Endothelial cell of umbilical vein (primary cell): ENCODE data around the gene TRNP1. TPM values are rescaled to one million over a fixed set of nuclear protein-coding genes. Genes with fewer than 3 reads are reported as not detected.

Experiments used
- BruUV-seq: library from RNA; stranded (reverse); fragments of 400-500 nt; replicated peaks from 2 replicates; lab custom pipeline; 2021; lab: Mats Ljungman, UMichigan
- CTCF ChIA-PET: fragments of 300-600, 350-600 bp; sonication (Branson Sonifier 250); formaldehyde crosslinking; loops from one replicate; lab custom pipeline; 2021; ENCODE audit warnings: antibody characterized with exemption, inconsistent platforms; lab: Charles Lee
- POLR2A ChIA-PET: fragments of 300-600, 350-600 bp; sonication (Branson Sonifier 250); formaldehyde crosslinking; loops from one replicate; lab custom pipeline; 2021; ENCODE audit warnings: antibody characterized with exemption, inconsistent platforms; lab: Charles Lee
- DNase-seq: peaks from one replicate; pipeline ENCODE4 v3.0.0-alpha.2; 2011; ENCODE audit warnings: low read depth, low spot score
- FAIRE-seq: peaks from 2 replicates; lab custom pipeline; 2011; peaks lifted over from hg19 to GRCh38; lab: Jason Lieb, UNC
- H2AFZ ChIP-seq: 2 replicates; pipeline ENCODE4 v1.6.0; 2012; ENCODE audit warnings: low read depth, low read length, control low read depth, inconsistent platforms
- H3K27ac ChIP-seq: 2 replicates; pipeline ENCODE4 v1.5.1; 2011; ENCODE audit warnings: low read depth, mild to moderate bottlenecking, control low read depth, low read length, moderate library complexity; ENCODE audit not compliant: insufficient read depth
- H3K27me3 ChIP-seq, 2 experiments: 2 replicates each; pipeline versions ENCODE4 v1.6.0 to v1.6.1; 2011; ENCODE audit warnings: low read length in 2 of 2, mixed read lengths in 1 of 2; ENCODE audit not compliant: control insufficient read depth in 2 of 2, insufficient read depth in 2 of 2
- H3K36me3 ChIP-seq, 2 experiments: 2 replicates in 1 of 2; 3 replicates in 1 of 2; pipeline ENCODE4 v1.5.1; 2011; ENCODE audit warnings: low read length in 2 of 2, mild to moderate bottlenecking in 1 of 2, moderate library complexity in 1 of 2; ENCODE audit not compliant: control insufficient read depth in 2 of 2, insufficient read depth in 2 of 2; ENCODE audit errors: extremely low read depth in 1 of 2
- H3K4me1 ChIP-seq: 3 replicates; pipeline ENCODE4 v1.5.1; 2011; ENCODE audit warnings: mild to moderate bottlenecking, low read length; ENCODE audit not compliant: control insufficient read depth, insufficient read depth; ENCODE audit errors: extremely low read depth
- H3K4me2 ChIP-seq: 2 replicates; pipeline ENCODE4 v1.6.1; 2011; ENCODE audit warnings: low read length, control low read depth, mixed read lengths; ENCODE audit not compliant: insufficient read depth
- H3K4me3 ChIP-seq, 3 experiments: fragments of 200-600 bp in 1 of 3; sonication (generic), shearing (Covaris generic) in 1 of 3; replicated peaks in 1 of 3; 2 replicates each; pipeline ENCODE4 v1.5.1; 2011 to 2016; ENCODE audit warnings: control low read depth in 3 of 3, low read length in 3 of 3, mild to moderate bottlenecking in 2 of 3, inconsistent platforms in 1 of 3, low read depth in 1 of 3, moderate library complexity in 1 of 3; ENCODE audit not compliant: insufficient read depth in 1 of 3
- H3K79me2 ChIP-seq: 2 replicates; pipeline ENCODE4 v1.6.0; 2012; ENCODE audit warnings: low read length, inconsistent platforms; ENCODE audit not compliant: control insufficient read depth, insufficient read depth
- H3K9ac ChIP-seq: replicated peaks from 2 replicates; pipeline ENCODE3; 2011; ENCODE audit warnings: low read length, control low read depth; ENCODE audit not compliant: insufficient read depth; ENCODE audit errors: extremely low read depth
- H3K9me1 ChIP-seq: replicated peaks from 3 replicates; pipeline ENCODE4 v1.6.0; 2011; ENCODE audit warnings: mild to moderate bottlenecking, low read length; ENCODE audit not compliant: control insufficient read depth, insufficient read depth; ENCODE audit errors: extremely low read depth
- H3K9me3 ChIP-seq: replicated peaks from 2 replicates; pipeline ENCODE4 v1.5.1; 2012; ENCODE audit warnings: low read length, inconsistent platforms; ENCODE audit not compliant: control insufficient read depth, insufficient read depth
- H4K20me1 ChIP-seq: replicated peaks from 2 replicates; pipeline ENCODE3; 2011; ENCODE audit warnings: mild to moderate bottlenecking, low read length; ENCODE audit not compliant: control insufficient read depth, insufficient read depth; ENCODE audit errors: extremely low read depth
- CTCF ChIP-seq, 2 donors: IDR thresholded peaks; 1 replicate in 1 of 2; 2 replicates in 1 of 2; pipeline ENCODE4 v1.5.1; 2011; ENCODE audit warnings: low read length in 2 of 2, mild to moderate bottlenecking in 2 of 2, moderate library complexity in 2 of 2, control low read depth in 1 of 2, inconsistent platforms in 1 of 2, low read depth in 1 of 2; ENCODE audit not compliant: insufficient read depth in 1 of 2; ENCODE audit errors: extremely low read depth in 1 of 2
- EZH2 ChIP-seq: IDR thresholded peaks from 2 replicates; pipeline ENCODE4 v1.6.1; 2012; ENCODE audit warnings: borderline replicate concordance, low read depth, mild to moderate bottlenecking, moderate library complexity, low read length, inconsistent platforms; ENCODE audit not compliant: severe bottlenecking
- FOS ChIP-seq: IDR thresholded peaks from 2 replicates; pipeline ENCODE4 v1.6.1; 2011; ENCODE audit warnings: mild to moderate bottlenecking, low read length, moderate library complexity, borderline replicate concordance; ENCODE audit not compliant: insufficient read depth
- GATA2 ChIP-seq: IDR thresholded peaks from 2 replicates; pipeline ENCODE4 v1.7.0; 2011; ENCODE audit warnings: low read depth, mild to moderate bottlenecking, moderate library complexity, mixed read lengths, low read length; ENCODE audit not compliant: insufficient read length, insufficient read depth
- JUN ChIP-seq: IDR thresholded peaks from 2 replicates; pipeline ENCODE4 v1.6.1; 2011; ENCODE audit warnings: borderline replicate concordance, low read depth; ENCODE audit not compliant: insufficient read length, insufficient read depth
- MYC ChIP-seq: IDR thresholded peaks from one replicate; pipeline ENCODE4 v1.6.1; 2011; ENCODE audit warnings: mild to moderate bottlenecking, low read depth, low read length
- POLR2A ChIP-seq: IDR thresholded peaks from 2 replicates; pipeline ENCODE4 v1.6.1; 2012; ENCODE audit warnings: low read depth, mild to moderate bottlenecking, control low read depth, low read length
- POLR2AphosphoS5 ChIP-seq: IDR thresholded peaks from 2 replicates; pipeline ENCODE4 v1.6.1; 2012; ENCODE audit warnings: low read depth, mild to moderate bottlenecking, control low read depth, low read length, moderate library complexity; ENCODE audit not compliant: insufficient read depth
- dilution Hi-C: fragments of 300-500 bp; cut with MboI; formaldehyde crosslinking; loops from one replicate; pipeline ENCODE4 v1.15.0; 2019; ENCODE audit warnings: low sequenced_read_pairs; ENCODE audit not compliant: extremely low pct_ligation_motif_present
- intact Hi-C: fragments of 100-400 bp; cut with micrococcal nuclease; formaldehyde crosslinking; loops from one replicate; pipeline ENCODE4 v1.10.0; 2022
- polyA plus RNA-seq, 4 experiments: library from polyadenylated mRNA; depleted of rRNA in 3 of 4; stranded (reverse) in 3 of 4; unstranded in 1 of 4; fragments of >200 nt; gene quantifications; 2 replicates each; pipeline versions ENCODE4 v1.2.1 to v1.2.3, GENCODE V29; 2011 to 2012; ENCODE audit warnings: missing spikeins in 1 of 4
- total RNA-seq: library from RNA; stranded (reverse); gene quantifications from 2 replicates; pipeline ENCODE4 v1.2.3, GENCODE V29; 2021
- TF ChIP-seq, protein P1 (sequence below): IDR thresholded peaks from 2 replicates; pipeline ENCODE4 v1.6.1; 2011; ENCODE audit not compliant: insufficient read depth, insufficient read length

Gene TRNP1
- total and polyA plus RNA-seq, 2 donors (not counting 3 experiments of a cell fraction or from before 2014, with no cell fraction given) = 5.9 to 20.5 TPM

DNA sequence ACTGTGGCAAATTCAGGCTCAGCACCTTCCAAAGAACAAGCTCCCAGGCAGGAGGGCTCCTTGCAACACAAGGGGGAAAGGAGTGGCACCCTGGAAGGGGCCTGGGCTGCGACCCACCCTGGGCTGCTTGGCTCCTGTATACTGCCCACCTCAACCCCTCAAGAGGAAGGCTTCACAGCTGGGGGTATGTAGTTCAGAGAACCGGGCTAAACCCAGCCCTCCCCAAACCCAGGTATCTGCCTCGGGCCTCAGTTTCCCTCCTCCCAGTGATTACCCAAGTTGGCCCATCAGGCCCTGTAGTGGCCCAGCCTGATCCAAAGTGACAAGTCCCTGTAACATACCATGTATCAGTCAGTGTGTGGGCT, 11.7 kb downstream of the TRNP1 start:
- Histone ChIP-seq H3K36me3 (no peaks in the 10 kb centered on the region), H3K4me2 (no peak overlapping the region), H3K79me2 (no peaks in the 10 kb centered on the region), H3K4me3 (no peak overlapping the region), H3K9ac (no peak overlapping the region), H4K20me1 (no peaks in the 10 kb centered on the region), H3K9me3 (no peaks in the 10 kb centered on the region), H2AFZ (no peak overlapping the region), H3K9me1 (no peaks in the 10 kb centered on the region), H3K4me1 (peaks cover 4% of the 10 kb centered on the region), H3K27ac (no peak overlapping the region), H3K27me3 (no peaks in the 10 kb centered on the region)
- intact Hi-C loops (no loop called here), dilution Hi-C loops (no loop called here)
- DNase-seq (no peak), FAIRE-seq (no peak)
- CTCF ChIA-PET = interaction anchor here (1.2 kb wide), 1 partner anchor 8 kb away, joined by 3 read pairs; no protein-coding TSS in a partner anchor
- POLR2A ChIA-PET = no interaction called here
- BruUV-seq = no TSS peak
- TF ChIP-seq, protein P1, sequence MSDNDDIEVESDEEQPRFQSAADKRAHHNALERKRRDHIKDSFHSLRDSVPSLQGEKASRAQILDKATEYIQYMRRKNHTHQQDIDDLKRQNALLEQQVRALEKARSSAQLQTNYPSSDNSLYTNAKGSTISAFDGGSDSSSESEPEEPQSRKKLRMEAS = no peak
- no peak for TF ChIP-seq MYC
- no peak for TF ChIP-seq GATA2
- TF ChIP-seq POLR2AphosphoS5 = no peak
- no peak for TF ChIP-seq EZH2
- TF ChIP-seq CTCF (IDR thresholded peaks at IDR 0.05; ENCODE audit: extremely low read depth in 1 of 2, insufficient read depth in 1 of 2, low read depth in 1 of 2, low read length in 2 of 2) = no peak
- no peak for TF ChIP-seq POLR2A
- TF ChIP-seq JUN = no peak
- no peak for TF ChIP-seq FOS
